NCI-H2196 (cell line): Measurements from ENCODE around the gene OR1D5.
"Not testable (repeated sequence)": the region's sequence is repeated elsewhere in the genome, so short reads cannot be mapped to it uniquely, and the experiment has no call there.

Experiments used
- DNase-seq: peaks from one replicate; lab custom pipeline; 2025; ENCODE audit not compliant: unreplicated experiment; lab: John Stamatoyannopoulos, UW

OR1D5 gene, protein sequence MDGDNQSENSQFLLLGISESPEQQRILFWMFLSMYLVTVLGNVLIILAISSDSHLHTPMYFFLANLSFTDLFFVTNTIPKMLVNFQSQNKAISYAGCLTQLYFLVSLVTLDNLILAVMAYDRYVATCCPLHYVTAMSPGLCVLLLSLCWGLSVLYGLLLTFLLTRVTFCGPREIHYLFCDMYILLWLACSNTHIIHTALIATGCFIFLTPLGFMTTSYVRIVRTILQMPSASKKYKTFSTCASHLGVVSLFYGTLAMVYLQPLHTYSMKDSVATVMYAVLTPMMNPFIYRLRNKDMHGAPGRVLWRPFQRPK

DNA sequence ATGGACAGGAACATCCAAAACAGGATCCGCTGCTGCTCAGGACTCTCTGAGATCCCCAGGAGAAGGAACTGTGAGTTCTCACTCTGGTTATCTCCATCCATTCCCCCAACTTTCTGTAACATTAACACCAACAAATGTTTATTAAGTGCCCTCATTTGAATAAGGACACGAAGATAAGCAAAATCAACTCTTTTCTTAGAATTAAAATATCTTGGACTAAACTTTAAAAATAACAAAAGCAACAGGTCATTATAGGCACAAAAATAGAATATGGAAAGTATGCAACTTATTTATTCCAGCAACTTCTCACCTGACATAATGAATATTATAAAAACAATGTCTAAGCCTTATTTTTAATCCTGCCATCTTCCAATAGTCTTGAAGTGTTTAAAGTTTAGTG is at the start of gene OR1D5:
OR1D5 (minus strand) TSS at position 101 of the 400 bp plus-strand sequence; CDS start at position 101, 0 bp downstream.
- DNase-seq = not testable (repeated sequence)

DNA sequence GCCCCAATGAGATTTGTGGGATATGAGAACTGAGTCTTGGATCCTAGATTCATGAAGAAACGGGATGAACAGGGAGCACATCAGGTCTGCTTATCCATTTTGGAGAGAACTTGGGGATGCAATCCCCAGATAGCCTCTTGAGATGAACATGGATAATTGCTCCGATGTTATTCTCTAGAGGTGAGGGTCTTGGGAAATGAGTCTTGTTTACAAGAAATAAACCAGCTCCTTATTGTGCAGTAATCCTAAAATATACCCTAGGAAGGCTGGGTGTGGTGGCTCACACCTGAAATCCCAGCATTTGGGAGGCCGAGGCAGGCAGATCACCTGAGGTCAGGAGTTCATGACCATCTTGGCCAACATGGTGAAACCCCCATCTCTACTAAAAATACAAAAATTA is 40.9 kb upstream of the OR1D5 start, which contains the start of gene OR1D2:
OR1D2 (minus strand) TSS at position 101 of the 400 bp plus-strand sequence. CDS start 11,426 bp downstream, outside the sequence.
- no peak for DNase-seq

DNA sequence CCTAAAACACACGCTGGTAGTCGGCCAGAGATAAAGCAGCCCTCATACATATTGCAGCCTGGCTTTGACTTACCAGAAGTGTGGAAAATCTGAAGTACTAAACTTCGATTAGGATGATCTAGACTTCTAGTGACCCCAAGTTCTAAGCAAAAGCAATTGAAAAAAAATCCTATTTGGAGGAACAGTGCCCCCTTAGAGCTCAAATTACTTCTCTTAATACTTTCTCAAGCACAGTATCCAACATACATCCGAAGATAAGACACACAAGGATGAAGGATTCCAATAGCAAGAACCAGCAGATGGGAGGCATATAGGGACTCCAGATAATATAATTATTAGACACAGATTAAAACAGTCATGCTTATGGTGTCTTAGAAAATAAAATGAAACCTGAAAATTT is 10.4 kb upstream of the OR1D5 start:
- not testable (repeated sequence) for DNase-seq

DNA sequence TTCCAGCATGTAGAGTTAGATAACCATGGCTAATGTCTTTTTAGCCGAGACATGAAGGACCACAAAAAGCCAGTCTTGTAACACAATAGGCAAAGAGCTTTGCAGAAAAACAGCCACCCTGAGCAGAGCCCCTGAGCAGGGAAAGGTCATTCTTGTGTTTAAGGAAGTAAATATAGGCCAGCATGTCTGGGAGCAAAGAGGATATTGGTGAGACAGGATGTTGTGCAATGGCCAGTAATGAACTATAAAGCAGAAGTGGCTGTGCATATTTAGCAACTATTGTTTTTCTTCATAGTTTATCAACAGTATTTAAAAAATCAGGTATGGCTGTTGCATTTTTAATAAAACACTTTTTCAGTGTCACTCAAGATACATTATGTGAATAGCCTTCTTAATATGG is 1.8 kb upstream of the OR1D5 start:
- DNase-seq = not testable (repeated sequence)

DNA sequence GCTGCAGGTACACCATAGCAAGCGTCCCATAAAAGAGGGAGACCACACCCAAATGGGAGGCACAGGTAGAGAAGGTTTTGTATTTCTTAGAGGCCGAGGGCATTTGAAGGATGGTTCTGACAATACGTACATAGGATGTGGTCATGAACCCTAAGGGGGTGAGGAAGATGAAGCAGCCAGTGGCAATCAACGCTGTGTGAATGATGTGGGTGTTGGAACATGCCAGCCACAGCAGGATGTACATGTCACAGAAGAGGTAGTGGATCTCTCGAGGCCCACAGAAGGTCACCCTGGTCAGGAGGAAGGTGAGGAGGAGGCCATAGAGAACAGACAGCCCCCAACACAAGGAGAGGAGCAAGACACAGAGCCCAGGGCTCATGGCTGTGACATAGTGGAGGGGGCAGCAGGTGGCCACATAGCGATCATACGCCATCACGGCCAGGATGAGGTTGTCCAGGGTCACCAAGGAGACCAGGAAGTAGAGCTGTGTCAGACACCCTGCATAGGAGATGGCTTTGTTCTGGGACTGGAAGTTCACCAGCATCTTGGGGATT is 506 bp downstream of the OR1D5 start:
- not testable (repeated sequence) for DNase-seq

DNA sequence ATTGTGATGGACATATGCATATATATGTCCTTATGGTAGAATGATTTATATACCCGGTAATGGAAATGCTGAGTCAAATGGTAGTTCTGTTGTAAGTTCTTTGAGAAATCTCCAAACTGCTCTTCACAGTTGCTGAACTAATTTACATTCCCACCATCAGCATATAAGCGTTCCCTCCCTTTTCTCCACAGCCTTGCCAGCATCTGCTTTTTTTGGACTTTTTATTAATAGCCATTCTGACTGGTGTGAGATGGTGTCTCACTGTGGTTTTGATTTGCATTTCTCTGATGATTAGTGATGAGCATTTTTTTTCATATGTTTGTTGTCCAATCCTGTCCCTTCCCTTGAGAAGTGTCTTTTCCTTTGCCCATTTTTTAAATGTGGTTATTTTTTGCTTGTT is 8.5 kb downstream of the OR1D5 start:
- DNase-seq = not testable (repeated sequence)

DNA sequence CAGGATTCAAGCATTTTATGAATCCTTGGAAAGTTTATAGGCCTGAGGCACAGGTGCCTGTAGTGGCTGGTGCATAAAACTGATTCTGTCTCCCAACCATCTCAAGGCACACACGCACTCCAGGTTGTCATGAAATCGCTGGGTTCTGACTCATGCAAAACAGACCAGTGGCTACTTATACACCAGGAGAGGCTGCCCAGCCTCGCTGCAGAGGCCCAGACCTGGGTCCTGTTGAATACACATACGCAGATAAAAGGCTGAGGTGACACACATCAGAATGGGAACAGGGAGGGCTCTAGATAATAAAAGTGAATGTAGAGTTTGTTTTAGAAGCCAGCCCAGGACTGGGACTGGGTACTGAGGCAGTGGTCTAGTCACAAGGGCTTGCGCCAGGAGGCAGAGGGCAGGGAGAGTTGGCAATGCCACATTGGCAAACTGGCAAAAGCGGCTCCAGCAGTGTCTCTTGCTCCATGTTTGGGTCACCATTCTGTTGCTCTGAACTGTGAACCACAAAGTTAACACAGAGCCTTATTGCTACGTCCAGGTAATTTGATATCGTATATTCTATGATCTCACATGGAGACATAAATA is 13.6 kb downstream of the OR1D5 start:
- no peak for DNase-seq

DNA sequence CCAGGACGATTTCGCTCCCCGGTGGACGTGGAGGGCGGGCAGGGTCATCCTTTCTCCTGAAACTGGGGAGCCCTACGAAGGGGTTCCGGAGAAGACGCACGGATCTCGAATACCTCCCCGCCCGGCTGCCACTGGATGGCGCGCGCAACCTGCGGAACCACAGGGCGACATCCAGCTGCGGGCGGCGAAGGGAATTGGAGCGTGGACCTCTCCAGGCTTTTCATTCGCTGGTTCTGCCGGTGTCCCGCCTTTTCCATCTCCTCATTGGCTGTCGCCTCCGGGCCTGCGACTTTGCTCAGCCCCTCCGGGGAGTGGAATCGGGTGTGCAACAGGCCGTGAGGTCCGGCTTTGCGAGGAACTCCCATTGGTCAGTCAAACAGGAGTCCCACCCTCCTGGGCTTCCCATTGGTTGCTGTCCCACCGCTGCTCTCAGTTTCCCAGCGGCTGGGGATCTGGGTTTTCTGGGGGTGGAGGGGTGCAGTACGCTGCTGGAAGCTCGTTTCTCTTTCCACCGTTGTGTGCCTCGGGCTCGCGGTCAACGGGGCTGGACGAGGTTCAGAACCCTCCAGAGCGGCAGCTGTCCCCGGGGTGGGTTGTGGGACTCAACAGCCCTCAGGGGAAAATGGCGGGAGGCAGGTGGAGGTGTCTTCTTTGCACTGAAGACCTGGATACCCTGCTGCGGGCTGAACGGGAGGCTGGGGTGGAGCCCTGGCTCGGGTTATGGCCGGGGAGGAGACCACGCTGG is 14.5 kb downstream of the OR1D5 start:
- DNase-seq = peak; percentile 90

DNA sequence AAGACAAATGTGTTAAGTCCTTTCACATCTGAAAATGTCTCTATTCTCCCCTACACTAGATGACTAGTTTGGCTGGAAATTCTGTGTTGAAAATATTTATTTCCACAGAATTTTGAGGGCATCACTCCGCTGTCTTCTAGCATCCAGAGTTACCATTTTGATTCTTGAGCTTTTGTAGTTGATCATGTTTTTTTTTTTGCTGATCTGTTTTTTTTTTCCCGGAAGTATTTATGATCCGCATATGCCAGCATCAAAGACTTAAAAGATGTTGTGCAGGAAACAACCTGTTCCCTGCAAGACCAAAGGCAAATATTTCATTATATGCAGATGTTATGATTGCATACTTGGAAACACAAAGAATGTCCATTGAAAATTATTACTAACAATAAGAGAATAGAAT is 16.7 kb downstream of the OR1D5 start:
- no peak for DNase-seq

DNA sequence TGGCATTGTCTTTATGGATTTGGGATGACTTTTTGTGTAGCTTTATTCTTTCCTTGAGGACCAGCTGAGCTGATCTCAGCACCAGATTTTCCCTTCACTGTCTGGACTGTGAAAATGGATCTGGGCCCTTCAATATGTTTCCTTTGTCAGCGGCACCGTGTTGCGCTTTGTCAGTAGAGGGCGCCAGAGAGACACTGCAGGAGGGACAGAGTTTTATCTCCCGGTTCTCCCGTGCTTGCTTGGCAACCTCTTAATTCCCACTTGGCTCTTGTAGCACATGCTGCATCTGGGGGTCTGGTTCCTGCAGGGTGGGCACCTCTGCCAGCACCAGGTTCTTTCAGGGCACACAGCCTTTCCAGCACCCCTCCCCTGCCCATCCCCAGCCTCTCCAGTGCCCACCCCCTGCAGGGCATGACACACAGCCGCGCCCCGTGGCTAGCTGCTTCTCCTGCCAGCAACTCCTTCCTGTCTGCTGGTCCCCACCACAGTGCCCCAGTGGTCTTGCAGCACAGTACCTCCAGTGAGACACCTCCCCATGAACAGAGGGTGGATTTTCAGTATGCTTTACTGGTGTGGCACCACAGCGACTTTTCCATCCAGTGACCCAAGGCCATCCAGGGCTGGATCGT is 19.6 kb downstream of the OR1D5 start:
- peak; percentile 1 for DNase-seq

DNA sequence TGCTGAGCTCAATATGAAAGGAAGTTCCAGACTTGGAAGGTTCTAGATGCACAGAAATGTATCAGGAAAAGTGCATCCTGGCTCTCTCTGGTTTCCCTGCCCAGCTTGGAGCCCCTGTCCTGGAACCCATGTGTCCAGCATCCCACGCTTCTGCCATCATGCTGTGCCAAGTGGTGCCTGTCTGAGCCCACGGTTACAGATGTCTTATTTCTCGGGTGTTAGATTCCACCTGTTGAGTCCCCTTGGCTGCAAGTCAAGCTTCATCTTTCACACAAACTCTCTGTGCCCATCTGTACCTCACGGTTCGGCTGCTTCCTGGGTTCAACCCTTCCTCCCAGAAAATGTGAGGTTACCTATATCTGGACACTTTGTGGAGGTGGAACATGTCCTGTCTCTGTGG is 22.5 kb downstream of the OR1D5 start:
- DNase-seq = no peak

DNA sequence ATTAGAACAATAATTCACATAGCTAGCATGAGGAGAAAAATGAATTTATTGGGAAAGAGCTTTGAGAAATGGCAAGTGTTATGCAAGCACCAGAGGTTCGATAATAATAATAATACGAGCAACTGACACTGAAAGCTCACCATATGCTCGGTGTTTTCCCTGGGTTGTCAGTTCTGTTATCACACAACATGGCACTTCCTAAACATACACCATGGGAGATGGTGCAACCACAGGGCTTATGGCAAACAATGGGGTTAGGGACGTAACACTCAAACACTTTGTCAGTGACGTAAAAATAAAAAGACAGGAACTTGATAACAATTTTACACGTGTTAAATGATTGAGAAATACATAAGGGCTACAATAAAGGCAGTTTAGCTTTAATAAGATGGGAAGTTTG is 23.7 kb downstream of the OR1D5 start:
- no peak for DNase-seq

DNA sequence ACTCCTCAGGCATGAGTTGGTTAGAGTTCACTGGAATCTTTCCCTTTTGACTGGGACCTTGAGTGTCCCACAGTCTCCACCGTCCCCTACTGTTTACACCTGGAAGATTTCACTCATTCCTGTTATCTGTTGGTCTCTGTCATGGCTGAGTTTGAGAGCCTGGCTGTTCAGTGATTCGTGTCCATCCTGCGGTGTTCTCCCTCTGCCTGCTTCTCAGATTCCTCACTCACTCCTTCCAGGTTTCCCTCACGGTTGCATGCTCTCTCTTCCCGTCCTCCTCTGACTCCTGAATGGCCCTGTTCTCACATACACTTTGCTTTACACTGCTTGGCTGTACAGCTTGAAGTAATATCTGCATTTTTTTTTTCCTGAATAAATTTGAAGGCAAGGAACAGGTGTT is 24.5 kb downstream of the OR1D5 start:
- DNase-seq = no peak

DNA sequence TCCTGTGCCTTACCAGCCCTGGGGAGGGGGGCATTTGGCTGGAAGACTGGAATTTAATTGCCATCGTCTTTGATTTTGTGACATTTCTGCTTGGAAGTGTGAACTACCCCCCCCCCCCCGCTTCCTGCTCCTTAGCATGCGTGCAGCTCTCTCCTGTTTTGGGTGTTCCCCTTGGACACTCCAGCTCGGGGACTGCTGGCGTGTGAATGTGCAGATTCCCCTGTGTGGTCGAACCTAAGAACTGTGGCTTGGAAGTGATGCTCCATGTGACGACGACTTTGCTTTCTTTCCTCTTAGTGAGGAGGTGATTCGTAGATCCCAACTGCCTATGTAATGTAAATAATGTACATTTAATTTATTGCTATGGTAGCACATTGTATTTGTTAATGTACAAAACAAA is 26.1 kb downstream of the OR1D5 start:
- no peak for DNase-seq

DNA sequence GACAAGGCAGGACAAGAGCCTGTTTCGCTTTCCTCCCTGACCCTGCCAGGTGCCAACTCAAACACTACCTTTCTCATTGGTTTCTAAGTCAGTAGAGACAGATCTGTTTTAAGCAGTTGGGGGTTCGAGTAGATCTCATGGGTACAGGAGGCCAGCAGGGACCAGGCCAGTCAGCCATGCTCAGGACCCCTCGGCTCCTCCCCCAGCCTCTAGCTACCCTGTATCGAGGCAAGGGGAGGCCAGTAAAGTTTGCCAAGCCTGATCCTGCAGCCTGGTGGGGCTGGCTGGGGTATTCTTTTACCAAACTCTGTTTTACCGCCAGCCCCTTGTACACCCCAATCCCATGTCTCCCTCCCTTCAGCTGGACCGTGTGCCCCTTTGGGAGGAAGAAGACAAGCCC is 26.6 kb downstream of the OR1D5 start:
- DNase-seq = no peak

DNA sequence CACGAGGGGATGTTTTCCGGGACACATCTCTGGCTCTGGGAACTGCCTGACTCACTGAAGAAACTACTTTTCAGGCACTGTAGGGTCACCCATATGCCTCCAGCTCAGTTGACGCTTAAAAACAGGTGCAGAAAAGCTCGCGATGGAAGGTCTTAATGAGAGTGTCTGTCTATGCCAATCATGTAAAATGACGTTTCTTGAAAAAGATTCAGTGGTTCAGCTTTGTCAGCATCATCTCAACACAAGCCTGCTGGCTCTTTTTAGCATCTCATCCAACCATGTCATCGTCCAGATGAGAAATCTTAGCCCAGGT is 27.5 kb downstream of the OR1D5 start:
- no peak for DNase-seq

DNA sequence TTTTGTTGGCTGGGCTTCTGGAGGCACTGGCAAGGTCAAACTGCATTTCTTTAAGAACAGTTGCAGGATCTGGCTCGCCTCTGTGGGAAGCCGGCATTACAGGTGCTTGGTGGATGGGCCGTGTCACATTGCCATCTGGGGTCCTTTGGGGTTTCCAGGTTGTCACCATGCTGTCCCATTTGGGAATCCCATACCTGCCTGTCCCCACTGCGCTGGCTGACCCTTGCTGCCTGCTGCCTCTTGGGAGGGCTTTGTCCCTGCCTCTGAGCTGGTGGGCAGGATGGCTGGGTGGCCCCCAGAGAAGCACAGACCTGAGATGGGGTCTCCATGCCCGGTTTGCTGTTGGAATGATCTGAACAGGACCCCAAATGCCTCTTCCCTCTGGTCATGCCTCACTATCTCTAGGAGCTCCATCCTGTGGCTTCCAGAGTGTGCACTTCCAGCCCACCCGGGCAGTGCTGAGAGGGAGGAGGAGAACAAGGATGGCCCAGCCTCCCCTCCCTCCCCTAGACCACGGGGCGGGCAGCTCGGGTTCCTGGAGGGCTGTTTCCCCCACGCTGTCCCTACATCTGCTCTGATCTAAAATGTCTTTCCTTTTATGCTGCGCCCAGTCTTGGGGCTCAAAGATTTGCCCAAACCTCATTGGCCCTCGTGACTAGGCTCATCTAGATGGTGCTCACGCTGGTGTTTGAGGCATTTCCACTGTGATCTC is 28.0 kb downstream of the OR1D5 start:
- no peak for DNase-seq

DNA sequence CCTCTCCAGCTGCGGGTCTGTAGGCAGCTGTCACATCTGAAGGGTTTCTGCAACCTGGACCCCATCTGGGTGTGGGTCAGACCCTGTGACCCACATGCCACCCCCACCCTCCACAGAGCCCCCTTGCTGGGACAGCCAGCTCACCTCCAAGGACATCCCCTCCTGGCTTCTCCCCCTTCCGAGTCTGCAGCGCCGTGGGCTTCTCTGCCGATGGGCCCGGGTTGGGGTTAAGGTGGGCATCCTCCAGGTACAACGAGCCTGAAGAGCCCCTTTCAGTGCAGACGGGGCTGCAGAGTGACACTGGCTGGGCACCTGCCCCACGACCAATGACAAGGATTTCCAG is 28.9 kb downstream of the OR1D5 start:
- no peak for DNase-seq

DNA sequence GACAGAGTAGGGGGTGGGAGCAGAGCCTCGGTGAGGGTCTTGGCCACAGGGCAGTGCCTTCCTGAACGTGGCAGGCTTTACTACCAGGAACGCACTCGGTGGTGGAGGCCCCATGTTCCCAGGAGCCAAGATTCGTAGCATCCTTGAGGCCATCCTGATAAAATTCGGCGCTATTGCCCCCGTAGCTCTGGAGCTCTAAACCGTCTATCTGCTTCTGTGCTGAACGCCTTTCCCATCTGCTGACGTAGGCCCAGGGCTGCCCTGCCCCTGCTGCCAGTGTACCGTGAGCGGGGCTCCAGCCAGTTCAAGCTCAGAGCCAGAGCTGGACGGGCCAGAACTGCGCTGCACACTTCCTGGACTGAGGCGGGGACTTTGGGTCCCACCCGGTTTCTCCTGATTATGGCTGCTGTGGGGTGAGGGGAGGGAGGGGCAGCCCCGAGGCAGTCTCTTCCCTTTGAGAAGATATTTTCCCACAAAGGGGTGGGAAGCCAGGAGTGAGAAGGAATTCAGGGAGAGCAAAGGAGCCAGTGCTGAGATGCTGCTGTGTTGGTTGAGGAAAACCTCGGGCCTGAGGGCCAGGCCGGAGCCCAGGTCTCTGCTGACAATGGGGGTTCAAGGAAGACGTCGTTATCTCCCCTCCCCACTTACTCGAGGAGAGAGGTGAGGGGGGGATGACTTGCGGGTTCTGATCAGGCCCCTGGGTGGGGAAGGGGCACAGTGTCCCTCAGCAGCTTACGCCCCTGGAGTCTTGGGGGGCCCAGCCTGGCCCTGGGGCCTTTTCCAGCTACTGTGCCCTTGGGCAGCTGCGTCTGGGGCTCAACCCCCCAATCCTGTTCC is 29.4 kb downstream of the OR1D5 start:
- DNase-seq = no peak

DNA sequence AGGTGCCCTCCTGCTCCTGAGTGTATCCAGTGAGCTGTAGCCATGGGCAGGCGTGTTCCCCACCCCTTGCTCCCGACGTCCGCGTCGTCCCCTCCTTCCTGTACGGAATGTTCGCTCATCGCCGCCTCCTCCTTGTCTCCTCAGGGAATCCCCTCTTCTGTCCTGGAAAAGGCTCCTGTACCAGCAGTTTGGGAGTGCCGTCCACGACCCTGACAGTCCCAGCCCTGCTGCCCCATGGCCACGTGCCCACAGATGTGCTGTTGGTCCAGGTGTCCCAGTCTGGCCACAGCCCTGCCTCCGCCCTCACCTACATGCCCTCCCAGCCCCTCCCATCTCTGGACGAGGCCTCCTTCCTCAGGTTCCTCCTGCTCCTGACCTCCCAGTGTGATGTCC is 30.2 kb downstream of the OR1D5 start:
- DNase-seq = no peak
